HepG2 (cell line): ENCODE results near the gene PLSCR4. TPM values are rescaled to one million over a fixed set of nuclear protein-coding genes. Genes with fewer than 3 reads are reported as not detected.
A peak's percentile ranks its signal among the peaks of the same experiment; 100 is the strongest.

ENCODE experiments used
- CREB1 ChIP-seq, 2 experiments: fragments of 450-650 bp in 1 of 2; IDR thresholded peaks; 2 replicates each; pipeline ENCODE4 v1.6.1; 2016 to 2017; ENCODE audit warnings: control low read depth in 1 of 2, mild to moderate bottlenecking in 1 of 2, missing compliant biosample characterization in 1 of 2, missing genetic modification characterization in 1 of 2
- ESRRA ChIP-seq: sonication (generic); formaldehyde crosslinking; IDR thresholded peaks from 2 replicates; pipeline ENCODE4 v1.5.1; 2020; ENCODE audit warnings: mild to moderate bottlenecking, low read depth, missing genetic modification reagents
- FOXA3 ChIP-seq: IDR thresholded peaks from 2 replicates; pipeline ENCODE4 v1.6.1; 2016; ENCODE audit warnings: missing genetic modification reagents, missing compliant biosample characterization
- HIVEP1 ChIP-seq: sonication (generic); formaldehyde crosslinking; IDR thresholded peaks from 2 replicates; pipeline ENCODE4 v1.4.0; 2020; ENCODE audit warnings: mild to moderate bottlenecking, missing genetic modification reagents
- ISL2 ChIP-seq: sonication (generic); formaldehyde crosslinking; IDR thresholded peaks from 2 replicates; pipeline ENCODE4 v1.5.0; 2020; ENCODE audit warnings: missing genetic modification reagents
- KDM1A ChIP-seq: IDR thresholded peaks from 2 replicates; pipeline ENCODE4 v1.6.1; 2016; ENCODE audit warnings: missing compliant biosample characterization
- NCOA5 ChIP-seq: sonication (generic); formaldehyde crosslinking; IDR thresholded peaks from 2 replicates; pipeline ENCODE4 v1.4.0; 2020; ENCODE audit warnings: missing genetic modification reagents
- RNF2 ChIP-seq: fragments of 450-650 bp; conservative IDR thresholded peaks from 2 replicates; pipeline ENCODE4 v1.6.1; 2016; ENCODE audit warnings: low read depth
- SP4 ChIP-seq: sonication (generic); formaldehyde crosslinking; IDR thresholded peaks from 2 replicates; pipeline ENCODE4 v1.8.1; 2023; ENCODE audit warnings: mild to moderate bottlenecking, missing genetic modification reagents
- ZMYM2 ChIP-seq: sonication (generic); formaldehyde crosslinking; IDR thresholded peaks from 2 replicates; pipeline ENCODE4 v1.8.0; 2022; ENCODE audit warnings: mild to moderate bottlenecking, missing genetic modification reagents
- ZNF878 ChIP-seq: sonication (generic); formaldehyde crosslinking; IDR thresholded peaks from 2 replicates; pipeline ENCODE4 v1.8.1; 2023; ENCODE audit warnings: mild to moderate bottlenecking, missing genetic modification reagents, moderate library complexity
- ZSCAN25 ChIP-seq: sonication (generic); formaldehyde crosslinking; IDR thresholded peaks from 2 replicates; pipeline ENCODE4 v1.8.0; 2022; ENCODE audit warnings: mild to moderate bottlenecking, missing genetic modification reagents
- polyA plus RNA-seq, 8 experiments: library from polyadenylated mRNA; depleted of rRNA in 3 of 8; stranded (reverse) in 7 of 8; unstranded in 1 of 8; fragments of >200 nt; fragmentation: Illumina TruSeq in 4 of 8; extraction: Trizol in 4 of 8; gene quantifications; 2 replicates each; pipeline versions ENCODE4 v1.2.1 to v1.2.3, GENCODE V29; 2011 to 2016; ENCODE audit warnings: low read depth in 4 of 8, missing spikeins in 1 of 8, mixed read lengths in 1 of 8; ENCODE audit not compliant: insufficient read depth in 1 of 8
- total RNA-seq, 5 experiments: library from RNA; depleted of rRNA; stranded (reverse); fragments of >200 nt; fragmentation: Illumina TruSeq; extraction: Trizol; gene quantifications; 2 replicates each; pipeline ENCODE4 v1.2.3, GENCODE V29; 2016; ENCODE audit warnings: low read depth in 1 of 5
- TF ChIP-seq, protein P1 (sequence below): sonication (generic); formaldehyde crosslinking; IDR thresholded peaks from 2 replicates; pipeline ENCODE4 v1.4.0; 2020; ENCODE audit warnings: missing genetic modification reagents
- TF ChIP-seq, protein P2 (sequence below): sonication (generic); formaldehyde crosslinking; IDR thresholded peaks from 2 replicates; pipeline ENCODE4 v1.4.0; 2020; ENCODE audit warnings: missing genetic modification reagents
- TF ChIP-seq, protein P3 (sequence below): sonication (generic); formaldehyde crosslinking; IDR thresholded peaks from 2 replicates; pipeline ENCODE4 v1.5.0; 2020; ENCODE audit warnings: mild to moderate bottlenecking, missing genetic modification reagents
- TF ChIP-seq, protein P4 (sequence below): sonication (generic); formaldehyde crosslinking; IDR thresholded peaks from 2 replicates; pipeline ENCODE4 v1.8.1; 2023; ENCODE audit warnings: missing genetic modification reagents, mild to moderate bottlenecking, borderline replicate concordance
- TF ChIP-seq, protein P5 (sequence below): sonication (generic); formaldehyde crosslinking; IDR thresholded peaks from 2 replicates; pipeline ENCODE4 v1.5.0; 2020; ENCODE audit warnings: missing genetic modification reagents
- TF ChIP-seq, protein P6 (sequence below): sonication (generic); formaldehyde crosslinking; IDR thresholded peaks from 2 replicates; pipeline ENCODE4 v1.4.0; 2020; ENCODE audit warnings: mild to moderate bottlenecking, missing genetic modification reagents
- TF ChIP-seq, protein P7 (sequence below): sonication (generic); formaldehyde crosslinking; IDR thresholded peaks from 2 replicates; pipeline ENCODE4 v1.5.1; 2020; ENCODE audit warnings: missing genetic modification reagents, mild to moderate bottlenecking, borderline replicate concordance

The PLSCR4 gene
- total and polyA plus RNA-seq, 2 of the 13 experiments (the other 11 are each of a cell fraction or from before 2014, with no cell fraction given): 1.5 to 59.0 TPM

DNA sequence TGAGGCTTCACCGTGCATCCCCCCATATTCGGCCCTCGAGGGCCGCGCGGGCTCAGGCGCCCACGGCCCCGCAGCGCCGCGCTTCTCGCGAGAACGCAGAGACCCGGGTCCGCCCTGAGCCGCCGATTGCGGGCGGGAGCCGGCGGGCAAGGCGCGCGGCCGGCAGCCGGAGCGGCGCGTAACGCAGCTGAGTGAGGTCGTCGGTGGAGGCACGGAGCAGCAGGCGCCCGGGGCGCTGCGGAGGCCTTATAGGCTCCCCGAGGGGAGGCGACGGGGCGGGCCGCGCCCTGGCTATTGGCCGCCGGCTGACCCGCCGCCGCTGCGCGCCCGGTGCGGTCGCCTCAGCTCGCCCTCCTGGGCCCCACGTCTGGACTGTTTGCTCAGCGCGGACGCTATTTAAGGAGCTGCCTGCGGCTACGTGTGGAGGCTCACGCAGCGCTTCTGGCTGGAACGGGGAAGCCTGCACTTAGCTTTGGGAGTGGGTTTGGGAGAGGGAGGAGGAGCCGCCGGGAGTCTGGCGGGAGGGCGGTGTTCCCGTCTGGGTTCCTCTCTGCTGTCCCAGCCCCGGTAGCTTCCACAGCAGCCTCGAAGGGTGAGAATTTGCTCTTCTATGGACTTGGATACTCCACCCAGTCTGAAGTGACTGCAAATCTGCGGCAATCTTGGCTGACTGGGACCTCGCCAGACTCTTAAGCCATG is 89.8 kb downstream of the PLSCR4 start, which contains the start of gene PLOD2 (continued):
- TF ChIP-seq ISL2 (CRISPR knock-in tag) (peak; percentile 64; the same call in 1 of the 2 replicates), ESRRA (CRISPR knock-in tag) (peak; percentile 53), HIVEP1 (CRISPR knock-in tag) (no peak; the same call in none of the 2 replicates), ZNF878 (CRISPR knock-in tag) (peak; percentile 91), RNF2 (no peak; the same call in 1 of the 2 replicates), SP4 (peak; percentile 71), ZMYM2 (CRISPR knock-in tag) (no peak), FOXA3 (peak; percentile 89), NCOA5 (no peak), KDM1A (CRISPR knock-in tag) (no peak), CREB1 (IDR thresholded peaks at IDR 0.05) (no peak; the same call in 1 of the 2 replicates), CREB1 (CRISPR knock-in tag; IDR thresholded peaks at IDR 0.05) (0 out of 2 replicates have a peak, but pooled peaks have one; percentile 12), ZSCAN25 (0 out of 2 replicates have a peak, but pooled peaks have one; percentile 51)
- TF ChIP-seq, protein P1, sequence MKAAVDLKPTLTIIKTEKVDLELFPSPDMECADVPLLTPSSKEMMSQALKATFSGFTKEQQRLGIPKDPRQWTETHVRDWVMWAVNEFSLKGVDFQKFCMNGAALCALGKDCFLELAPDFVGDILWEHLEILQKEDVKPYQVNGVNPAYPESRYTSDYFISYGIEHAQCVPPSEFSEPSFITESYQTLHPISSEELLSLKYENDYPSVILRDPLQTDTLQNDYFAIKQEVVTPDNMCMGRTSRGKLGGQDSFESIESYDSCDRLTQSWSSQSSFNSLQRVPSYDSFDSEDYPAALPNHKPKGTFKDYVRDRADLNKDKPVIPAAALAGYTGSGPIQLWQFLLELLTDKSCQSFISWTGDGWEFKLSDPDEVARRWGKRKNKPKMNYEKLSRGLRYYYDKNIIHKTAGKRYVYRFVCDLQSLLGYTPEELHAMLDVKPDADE (CRISPR knock-in tag): 0 out of 2 replicates have a peak, but pooled peaks have one; percentile 53
- TF ChIP-seq, protein P2, sequence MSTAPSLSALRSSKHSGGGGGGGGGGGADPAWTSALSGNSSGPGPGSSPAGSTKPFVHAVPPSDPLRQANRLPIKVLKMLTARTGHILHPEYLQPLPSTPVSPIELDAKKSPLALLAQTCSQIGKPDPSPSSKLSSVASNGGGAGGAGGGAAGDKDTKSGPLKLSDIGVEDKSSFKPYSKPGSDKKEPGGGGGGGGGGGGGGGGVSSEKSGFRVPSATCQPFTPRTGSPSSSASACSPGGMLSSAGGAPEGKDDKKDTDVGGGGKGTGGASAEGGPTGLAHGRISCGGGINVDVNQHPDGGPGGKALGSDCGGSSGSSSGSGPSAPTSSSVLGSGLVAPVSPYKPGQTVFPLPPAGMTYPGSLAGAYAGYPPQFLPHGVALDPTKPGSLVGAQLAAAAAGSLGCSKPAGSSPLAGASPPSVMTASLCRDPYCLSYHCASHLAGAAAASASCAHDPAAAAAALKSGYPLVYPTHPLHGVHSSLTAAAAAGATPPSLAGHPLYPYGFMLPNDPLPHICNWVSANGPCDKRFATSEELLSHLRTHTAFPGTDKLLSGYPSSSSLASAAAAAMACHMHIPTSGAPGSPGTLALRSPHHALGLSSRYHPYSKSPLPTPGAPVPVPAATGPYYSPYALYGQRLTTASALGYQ (CRISPR knock-in tag): peak; percentile 93
- TF ChIP-seq, protein P3, sequence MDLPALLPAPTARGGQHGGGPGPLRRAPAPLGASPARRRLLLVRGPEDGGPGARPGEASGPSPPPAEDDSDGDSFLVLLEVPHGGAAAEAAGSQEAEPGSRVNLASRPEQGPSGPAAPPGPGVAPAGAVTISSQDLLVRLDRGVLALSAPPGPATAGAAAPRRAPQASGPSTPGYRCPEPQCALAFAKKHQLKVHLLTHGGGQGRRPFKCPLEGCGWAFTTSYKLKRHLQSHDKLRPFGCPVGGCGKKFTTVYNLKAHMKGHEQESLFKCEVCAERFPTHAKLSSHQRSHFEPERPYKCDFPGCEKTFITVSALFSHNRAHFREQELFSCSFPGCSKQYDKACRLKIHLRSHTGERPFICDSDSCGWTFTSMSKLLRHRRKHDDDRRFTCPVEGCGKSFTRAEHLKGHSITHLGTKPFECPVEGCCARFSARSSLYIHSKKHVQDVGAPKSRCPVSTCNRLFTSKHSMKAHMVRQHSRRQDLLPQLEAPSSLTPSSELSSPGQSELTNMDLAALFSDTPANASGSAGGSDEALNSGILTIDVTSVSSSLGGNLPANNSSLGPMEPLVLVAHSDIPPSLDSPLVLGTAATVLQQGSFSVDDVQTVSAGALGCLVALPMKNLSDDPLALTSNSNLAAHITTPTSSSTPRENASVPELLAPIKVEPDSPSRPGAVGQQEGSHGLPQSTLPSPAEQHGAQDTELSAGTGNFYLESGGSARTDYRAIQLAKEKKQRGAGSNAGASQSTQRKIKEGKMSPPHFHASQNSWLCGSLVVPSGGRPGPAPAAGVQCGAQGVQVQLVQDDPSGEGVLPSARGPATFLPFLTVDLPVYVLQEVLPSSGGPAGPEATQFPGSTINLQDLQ (CRISPR knock-in tag): peak; percentile 55; the same call in 1 of the 2 replicates
- TF ChIP-seq, protein P4, sequence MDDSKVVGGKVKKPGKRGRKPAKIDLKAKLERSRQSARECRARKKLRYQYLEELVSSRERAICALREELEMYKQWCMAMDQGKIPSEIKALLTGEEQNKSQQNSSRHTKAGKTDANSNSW (CRISPR knock-in tag): no peak
- TF ChIP-seq, protein P5, sequence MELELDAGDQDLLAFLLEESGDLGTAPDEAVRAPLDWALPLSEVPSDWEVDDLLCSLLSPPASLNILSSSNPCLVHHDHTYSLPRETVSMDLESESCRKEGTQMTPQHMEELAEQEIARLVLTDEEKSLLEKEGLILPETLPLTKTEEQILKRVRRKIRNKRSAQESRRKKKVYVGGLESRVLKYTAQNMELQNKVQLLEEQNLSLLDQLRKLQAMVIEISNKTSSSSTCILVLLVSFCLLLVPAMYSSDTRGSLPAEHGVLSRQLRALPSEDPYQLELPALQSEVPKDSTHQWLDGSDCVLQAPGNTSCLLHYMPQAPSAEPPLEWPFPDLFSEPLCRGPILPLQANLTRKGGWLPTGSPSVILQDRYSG: no peak
- TF ChIP-seq, protein P6, sequence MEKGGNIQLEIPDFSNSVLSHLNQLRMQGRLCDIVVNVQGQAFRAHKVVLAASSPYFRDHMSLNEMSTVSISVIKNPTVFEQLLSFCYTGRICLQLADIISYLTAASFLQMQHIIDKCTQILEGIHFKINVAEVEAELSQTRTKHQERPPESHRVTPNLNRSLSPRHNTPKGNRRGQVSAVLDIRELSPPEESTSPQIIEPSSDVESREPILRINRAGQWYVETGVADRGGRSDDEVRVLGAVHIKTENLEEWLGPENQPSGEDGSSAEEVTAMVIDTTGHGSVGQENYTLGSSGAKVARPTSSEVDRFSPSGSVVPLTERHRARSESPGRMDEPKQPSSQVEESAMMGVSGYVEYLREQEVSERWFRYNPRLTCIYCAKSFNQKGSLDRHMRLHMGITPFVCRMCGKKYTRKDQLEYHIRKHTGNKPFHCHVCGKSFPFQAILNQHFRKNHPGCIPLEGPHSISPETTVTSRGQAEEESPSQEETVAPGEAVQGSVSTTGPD (CRISPR knock-in tag): no peak
- TF ChIP-seq, protein P7, sequence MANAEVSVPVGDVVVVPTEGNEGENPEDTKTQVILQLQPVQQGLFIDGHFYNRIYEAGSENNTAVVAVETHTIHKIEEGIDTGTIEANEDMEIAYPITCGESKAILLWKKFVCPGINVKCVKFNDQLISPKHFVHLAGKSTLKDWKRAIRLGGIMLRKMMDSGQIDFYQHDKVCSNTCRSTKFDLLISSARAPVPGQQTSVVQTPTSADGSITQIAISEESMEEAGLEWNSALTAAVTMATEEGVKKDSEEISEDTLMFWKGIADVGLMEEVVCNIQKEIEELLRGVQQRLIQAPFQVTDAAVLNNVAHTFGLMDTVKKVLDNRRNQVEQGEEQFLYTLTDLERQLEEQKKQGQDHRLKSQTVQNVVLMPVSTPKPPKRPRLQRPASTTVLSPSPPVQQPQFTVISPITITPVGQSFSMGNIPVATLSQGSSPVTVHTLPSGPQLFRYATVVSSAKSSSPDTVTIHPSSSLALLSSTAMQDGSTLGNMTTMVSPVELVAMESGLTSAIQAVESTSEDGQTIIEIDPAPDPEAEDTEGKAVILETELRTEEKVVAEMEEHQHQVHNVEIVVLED (CRISPR knock-in tag): peak; percentile 82
